H9 (cell line): ENCODE results near the gene PDE6D. TPM values are rescaled to one million over a fixed set of nuclear protein-coding genes. Genes with fewer than 3 reads are reported as not detected.

Source experiments
- DNase-seq: peaks from one replicate; pipeline ENCODE4 v3.0.0-alpha.2; 2017
- H2AFZ ChIP-seq: one replicate; pipeline ENCODE4 v1.6.1; 2013; ENCODE audit warnings: mild to moderate bottlenecking, low read length, control low read depth, moderate library complexity
- H2AK5ac ChIP-seq: 2 replicates; pipeline ENCODE4 v1.6.1; 2013; ENCODE audit warnings: low read length, control low read depth, mixed read lengths; ENCODE audit not compliant: insufficient read length
- H2BK120ac ChIP-seq: one replicate; pipeline ENCODE4 v1.6.1; 2013; ENCODE audit warnings: low read depth, mild to moderate bottlenecking, low read length, control low read depth, inconsistent platforms; ENCODE audit not compliant: poor library complexity, severe bottlenecking
- H2BK12ac ChIP-seq: 2 replicates; pipeline ENCODE4 v1.6.1; 2013; ENCODE audit warnings: low read length, control low read depth, mixed read lengths, low read depth; ENCODE audit not compliant: insufficient read length
- H2BK15ac ChIP-seq: 2 replicates; pipeline ENCODE4 v1.6.1; 2013; ENCODE audit warnings: low read depth, low read length, control low read depth
- H2BK20ac ChIP-seq: one replicate; pipeline ENCODE4 v1.6.1; 2013; ENCODE audit warnings: low read depth, mild to moderate bottlenecking, low read length, control low read depth, inconsistent platforms; ENCODE audit not compliant: poor library complexity, severe bottlenecking
- H2BK5ac ChIP-seq: 2 replicates; pipeline ENCODE4 v1.6.1; 2013; ENCODE audit warnings: low read length, control low read depth, mixed read lengths; ENCODE audit not compliant: insufficient read length
- H3K14ac ChIP-seq: 2 replicates; pipeline ENCODE4 v1.6.1; 2013; ENCODE audit warnings: low read length, control low read depth; ENCODE audit not compliant: insufficient read depth
- H3K18ac ChIP-seq: 2 replicates; pipeline ENCODE4 v1.6.1; 2013; ENCODE audit warnings: low read depth, mild to moderate bottlenecking, mixed read lengths, low read length, control low read depth; ENCODE audit not compliant: insufficient read length
- H3K23ac ChIP-seq: 2 replicates; pipeline ENCODE4 v1.6.1; 2013; ENCODE audit warnings: low read length, control low read depth, mixed read lengths, low read depth; ENCODE audit not compliant: insufficient read length
- H3K23me2 ChIP-seq: 2 replicates; pipeline ENCODE4 v1.6.1; 2013; ENCODE audit warnings: low read depth, mild to moderate bottlenecking, mixed read lengths, low read length, control low read depth; ENCODE audit not compliant: insufficient read length, poor library complexity, severe bottlenecking
- H3K27ac ChIP-seq: 2 replicates; pipeline ENCODE4 v1.5.1; 2013; ENCODE audit warnings: low read length, control low read depth, mixed read lengths, low read depth; ENCODE audit not compliant: insufficient read length
- H3K27me3 ChIP-seq: 2 replicates; pipeline ENCODE4 v1.6.1; 2013; ENCODE audit warnings: low read length, control low read depth, inconsistent platforms; ENCODE audit not compliant: insufficient read depth
- H3K4ac ChIP-seq: 2 replicates; pipeline ENCODE4 v1.6.1; 2013; ENCODE audit warnings: low read depth, mild to moderate bottlenecking, control low read depth, inconsistent platforms, low read length, moderate library complexity
- H3K4me1 ChIP-seq: 2 replicates; pipeline ENCODE4 v1.6.1; 2013; ENCODE audit warnings: low read length, control low read depth, inconsistent platforms; ENCODE audit not compliant: insufficient read depth
- H3K4me2 ChIP-seq: 2 replicates; pipeline ENCODE4 v1.6.1; 2013; ENCODE audit warnings: low read length, control low read depth, mixed read lengths; ENCODE audit not compliant: insufficient read length, insufficient read depth
- H3K56ac ChIP-seq: 2 replicates; pipeline ENCODE4 v1.6.1; 2013; ENCODE audit warnings: low read depth, mild to moderate bottlenecking, mixed read lengths, low read length, control low read depth; ENCODE audit not compliant: insufficient read length
- H3K79me1 ChIP-seq: 2 replicates; pipeline ENCODE4 v1.6.1; 2013; ENCODE audit warnings: low read depth, mild to moderate bottlenecking, moderate library complexity, low read length, control low read depth, inconsistent platforms; ENCODE audit not compliant: insufficient read depth, poor library complexity, severe bottlenecking
- H3K79me2 ChIP-seq: 2 replicates; pipeline ENCODE4 v1.6.1; 2013; ENCODE audit warnings: low read length, control low read depth, inconsistent platforms; ENCODE audit not compliant: insufficient read depth
- H3K9ac ChIP-seq: 2 replicates; pipeline ENCODE4 v1.6.1; 2013; ENCODE audit warnings: low read length, control low read depth, mixed read lengths; ENCODE audit not compliant: insufficient read length; ENCODE audit errors: extremely low read depth
- H3K9me3 ChIP-seq: one replicate; pipeline ENCODE4 v1.6.1; 2013; ENCODE audit warnings: low read depth, low read length, inconsistent platforms; ENCODE audit not compliant: control insufficient read depth
- H3T11ph ChIP-seq: one replicate; pipeline ENCODE4 v1.6.1; 2013; ENCODE audit warnings: mild to moderate bottlenecking, low read length, control low read depth, inconsistent platforms
- H4K20me1 ChIP-seq: one replicate; pipeline ENCODE4 v1.6.1; 2013; ENCODE audit not compliant: control insufficient read depth, insufficient read length, insufficient read depth
- H4K5ac ChIP-seq: 2 replicates; pipeline ENCODE4 v1.6.1; 2013; ENCODE audit warnings: low read depth, mild to moderate bottlenecking, mixed read lengths, low read length, control low read depth; ENCODE audit not compliant: insufficient read length
- H4K8ac ChIP-seq: replicated peaks from 2 replicates; pipeline ENCODE4 v1.6.1; 2013; ENCODE audit warnings: low read length, control low read depth, mixed read lengths, low read depth; ENCODE audit not compliant: insufficient read length
- H4K91ac ChIP-seq: 2 replicates; pipeline ENCODE4 v1.6.1; 2013; ENCODE audit warnings: low read depth, mild to moderate bottlenecking, moderate library complexity, mixed read lengths, low read length, control low read depth; ENCODE audit not compliant: insufficient read length
- H3K27ac Mint-ChIP-seq, 3 experiments: 2 replicates in 2 of 3; 3 replicates in 1 of 3; pipeline ENCODE4 v1.8.0; 2020 to 2021; ENCODE audit warnings: mixed read lengths in 3 of 3, mild to moderate bottlenecking in 1 of 3, moderate library complexity in 1 of 3
- H3K27me3 Mint-ChIP-seq: 2 replicates; pipeline ENCODE4 v1.8.0; 2021; ENCODE audit warnings: low read depth, mild to moderate bottlenecking, moderate library complexity, mixed read lengths
- H3K36me3 Mint-ChIP-seq, 3 experiments: 2 replicates in 2 of 3; 3 replicates in 1 of 3; pipeline ENCODE4 v1.8.0; 2020 to 2021; ENCODE audit warnings: low read depth in 3 of 3, mixed read lengths in 3 of 3; ENCODE audit not compliant: insufficient read depth in 1 of 3
- H3K4me1 Mint-ChIP-seq, 2 experiments: 2 replicates each; pipeline ENCODE4 v1.8.0; 2020; ENCODE audit warnings: mixed read lengths in 2 of 2
- H3K4me3 Mint-ChIP-seq, 2 experiments: 2 replicates in 1 of 2; 3 replicates in 1 of 2; pipeline ENCODE4 v1.8.0; 2020 to 2021; ENCODE audit warnings: mild to moderate bottlenecking in 2 of 2, mixed read lengths in 2 of 2, moderate library complexity in 1 of 2
- H3K9me3 Mint-ChIP-seq, 2 experiments: 2 replicates in 1 of 2; 3 replicates in 1 of 2; pipeline ENCODE4 v1.8.0; 2020; ENCODE audit warnings: mild to moderate bottlenecking in 2 of 2, mixed read lengths in 2 of 2, moderate library complexity in 1 of 2
- WGBS: extraction: QIAGEN DNeasy Blood & Tissue Kit; methylation state at CpG from one replicate; pipeline ENCODE4 v1.1.7; 2013; ENCODE audit warnings: missing lambda C conversion rate, low lambda C conversion rate, mixed read lengths; ENCODE audit not compliant: insufficient read length; ENCODE audit errors: extremely low coverage; 5-methylcytosine and 5-hydroxymethylcytosine counted together
- total RNA-seq: library from RNA; stranded (reverse); gene quantifications from 2 replicates; pipeline ENCODE4 v1.2.1, GENCODE V29; 2021
- TF ChIP-seq, protein P1 (sequence below): fragments of 200-600 bp; sonication (generic); conservative IDR thresholded peaks from 3 replicates; pipeline ENCODE4 v1.8.0; 2021; ENCODE audit warnings: antibody characterized with exemption, mild to moderate bottlenecking

PDE6D gene
- total RNA-seq, 1 experiment from 2014 or later, result 33.7 TPM

DNA sequence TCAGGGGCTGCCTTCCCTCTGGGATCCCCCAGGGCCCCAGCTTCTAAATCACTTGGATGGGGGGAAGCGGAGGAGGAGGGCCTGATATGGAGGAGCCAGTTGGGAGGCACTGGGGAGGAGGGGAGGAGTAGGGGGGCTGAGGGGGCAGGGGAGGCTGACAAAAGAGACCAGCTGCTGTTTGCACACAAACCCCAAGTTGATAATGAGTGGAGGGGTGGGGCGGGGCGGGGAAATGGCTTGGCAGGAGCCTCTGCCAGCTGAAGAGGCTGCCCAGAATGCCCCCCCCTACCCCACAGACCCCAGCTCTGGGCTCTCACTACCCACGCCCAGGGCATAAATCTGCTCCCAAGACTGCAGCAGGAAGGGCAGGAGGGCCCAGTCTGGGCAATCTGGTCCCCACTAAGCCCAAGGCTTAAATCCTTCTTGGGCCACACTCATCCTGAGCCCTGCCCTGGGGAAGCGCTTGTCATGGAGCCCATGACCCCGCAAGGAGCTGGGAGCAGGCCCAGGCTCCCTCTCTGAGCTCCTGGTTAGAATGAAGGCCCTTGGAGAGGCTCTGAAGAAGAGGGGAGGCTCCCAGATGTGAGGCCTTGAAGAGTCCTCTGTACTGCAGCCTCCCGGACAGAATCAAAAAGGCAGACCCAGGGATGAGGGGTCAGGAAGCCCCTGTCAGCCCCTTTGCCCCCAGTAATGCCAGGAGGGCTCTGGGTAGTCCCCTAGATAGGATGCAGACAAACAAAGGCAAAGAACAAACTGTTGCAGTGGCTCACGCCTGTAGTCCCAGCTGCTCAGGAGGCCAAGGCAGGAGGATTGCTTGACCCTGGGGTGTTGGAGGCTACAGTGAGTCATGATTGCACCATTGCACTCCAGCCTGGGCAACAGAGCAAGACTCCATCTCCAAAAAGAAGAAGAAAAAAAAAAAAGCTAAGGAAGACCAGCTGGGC is 97.5 kb downstream of the PDE6D start:
- Histone ChIP-seq H3K9ac (no peak overlapping the region), H3K23me2 (peaks cover 11% of the 10 kb centered on the region), H3K56ac (no peak overlapping the region), H2BK120ac (no peak overlapping the region), H2AFZ (no peak overlapping the region), H2BK12ac (no peak overlapping the region), H2AK5ac (no peak overlapping the region), H2BK15ac (no peak overlapping the region), H3K4ac (no peak overlapping the region), H3K14ac (no peak overlapping the region), H3K18ac (no peak overlapping the region), H3K79me2 (no peaks in the 10 kb centered on the region), H4K20me1 (no peaks in the 10 kb centered on the region), H2BK5ac (no peak overlapping the region), H3K23ac (no peak overlapping the region), H3K4me2 (no peak overlapping the region), H4K5ac (no peak overlapping the region), H3T11ph (no peak overlapping the region), H3K27ac (no peak overlapping the region), H3K4me1 (peaks cover 5% of the 10 kb centered on the region; the same call in 1 of the 2 replicates), H2BK20ac (no peak overlapping the region), H4K91ac (no peak overlapping the region), H4K8ac (no peak overlapping the region), H3K27me3 (no peaks in the 10 kb centered on the region), H3K79me1 (no peaks in the 10 kb centered on the region), H3K9me3 (no peaks in the 10 kb centered on the region)
- no CpG with 5 or more reads among the region's 8 CpGs for WGBS
- peak; percentile 24 for DNase-seq
- H3K4me3 Mint-ChIP-seq, result no peak overlapping the region; a peak in 1 of 5 replicates
- TF ChIP-seq, protein P1, sequence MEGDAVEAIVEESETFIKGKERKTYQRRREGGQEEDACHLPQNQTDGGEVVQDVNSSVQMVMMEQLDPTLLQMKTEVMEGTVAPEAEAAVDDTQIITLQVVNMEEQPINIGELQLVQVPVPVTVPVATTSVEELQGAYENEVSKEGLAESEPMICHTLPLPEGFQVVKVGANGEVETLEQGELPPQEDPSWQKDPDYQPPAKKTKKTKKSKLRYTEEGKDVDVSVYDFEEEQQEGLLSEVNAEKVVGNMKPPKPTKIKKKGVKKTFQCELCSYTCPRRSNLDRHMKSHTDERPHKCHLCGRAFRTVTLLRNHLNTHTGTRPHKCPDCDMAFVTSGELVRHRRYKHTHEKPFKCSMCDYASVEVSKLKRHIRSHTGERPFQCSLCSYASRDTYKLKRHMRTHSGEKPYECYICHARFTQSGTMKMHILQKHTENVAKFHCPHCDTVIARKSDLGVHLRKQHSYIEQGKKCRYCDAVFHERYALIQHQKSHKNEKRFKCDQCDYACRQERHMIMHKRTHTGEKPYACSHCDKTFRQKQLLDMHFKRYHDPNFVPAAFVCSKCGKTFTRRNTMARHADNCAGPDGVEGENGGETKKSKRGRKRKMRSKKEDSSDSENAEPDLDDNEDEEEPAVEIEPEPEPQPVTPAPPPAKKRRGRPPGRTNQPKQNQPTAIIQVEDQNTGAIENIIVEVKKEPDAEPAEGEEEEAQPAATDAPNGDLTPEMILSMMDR, result no peak
- no peak overlapping the region for H3K27ac Mint-ChIP-seq
- peaks cover 46 to 54% of the 10 kb centered on the region in 2 experiments for H3K4me1 Mint-ChIP-seq
- no peaks in the 10 kb centered on the region for H3K9me3 Mint-ChIP-seq
- H3K27me3 Mint-ChIP-seq, result 0 out of 2 replicates have a peak, but pooled peaks cover 1% of the 10 kb centered on the region
- no peaks in the 10 kb centered on the region for H3K36me3 Mint-ChIP-seq
